H9 (cell line): ENCODE results near the gene EEF1AKMT3. TPM values are rescaled to one million over a fixed set of nuclear protein-coding genes. Genes with fewer than 3 reads are reported as not detected.

Experiments used
- DNase-seq: peaks from one replicate; pipeline ENCODE4 v3.0.0-alpha.2; 2017
- H2AFZ ChIP-seq: one replicate; pipeline ENCODE4 v1.6.1; 2013; ENCODE audit warnings: mild to moderate bottlenecking, low read length, control low read depth, moderate library complexity
- H2AK5ac ChIP-seq: 2 replicates; pipeline ENCODE4 v1.6.1; 2013; ENCODE audit warnings: low read length, control low read depth, mixed read lengths; ENCODE audit not compliant: insufficient read length
- H2BK120ac ChIP-seq: one replicate; pipeline ENCODE4 v1.6.1; 2013; ENCODE audit warnings: low read depth, mild to moderate bottlenecking, low read length, control low read depth, inconsistent platforms; ENCODE audit not compliant: poor library complexity, severe bottlenecking
- H2BK12ac ChIP-seq: 2 replicates; pipeline ENCODE4 v1.6.1; 2013; ENCODE audit warnings: low read length, control low read depth, mixed read lengths, low read depth; ENCODE audit not compliant: insufficient read length
- H2BK15ac ChIP-seq: 2 replicates; pipeline ENCODE4 v1.6.1; 2013; ENCODE audit warnings: low read depth, low read length, control low read depth
- H2BK20ac ChIP-seq: one replicate; pipeline ENCODE4 v1.6.1; 2013; ENCODE audit warnings: low read depth, mild to moderate bottlenecking, low read length, control low read depth, inconsistent platforms; ENCODE audit not compliant: poor library complexity, severe bottlenecking
- H2BK5ac ChIP-seq: 2 replicates; pipeline ENCODE4 v1.6.1; 2013; ENCODE audit warnings: low read length, control low read depth, mixed read lengths; ENCODE audit not compliant: insufficient read length
- H3K14ac ChIP-seq: 2 replicates; pipeline ENCODE4 v1.6.1; 2013; ENCODE audit warnings: low read length, control low read depth; ENCODE audit not compliant: insufficient read depth
- H3K18ac ChIP-seq: 2 replicates; pipeline ENCODE4 v1.6.1; 2013; ENCODE audit warnings: low read depth, mild to moderate bottlenecking, mixed read lengths, low read length, control low read depth; ENCODE audit not compliant: insufficient read length
- H3K23ac ChIP-seq: 2 replicates; pipeline ENCODE4 v1.6.1; 2013; ENCODE audit warnings: low read length, control low read depth, mixed read lengths, low read depth; ENCODE audit not compliant: insufficient read length
- H3K23me2 ChIP-seq: 2 replicates; pipeline ENCODE4 v1.6.1; 2013; ENCODE audit warnings: low read depth, mild to moderate bottlenecking, mixed read lengths, low read length, control low read depth; ENCODE audit not compliant: insufficient read length, poor library complexity, severe bottlenecking
- H3K27ac ChIP-seq: 2 replicates; pipeline ENCODE4 v1.5.1; 2013; ENCODE audit warnings: low read length, control low read depth, mixed read lengths, low read depth; ENCODE audit not compliant: insufficient read length
- H3K27me3 ChIP-seq: 2 replicates; pipeline ENCODE4 v1.6.1; 2013; ENCODE audit warnings: low read length, control low read depth, inconsistent platforms; ENCODE audit not compliant: insufficient read depth
- H3K4ac ChIP-seq: 2 replicates; pipeline ENCODE4 v1.6.1; 2013; ENCODE audit warnings: low read depth, mild to moderate bottlenecking, control low read depth, inconsistent platforms, low read length, moderate library complexity
- H3K4me1 ChIP-seq: 2 replicates; pipeline ENCODE4 v1.6.1; 2013; ENCODE audit warnings: low read length, control low read depth, inconsistent platforms; ENCODE audit not compliant: insufficient read depth
- H3K4me2 ChIP-seq: 2 replicates; pipeline ENCODE4 v1.6.1; 2013; ENCODE audit warnings: low read length, control low read depth, mixed read lengths; ENCODE audit not compliant: insufficient read length, insufficient read depth
- H3K56ac ChIP-seq: 2 replicates; pipeline ENCODE4 v1.6.1; 2013; ENCODE audit warnings: low read depth, mild to moderate bottlenecking, mixed read lengths, low read length, control low read depth; ENCODE audit not compliant: insufficient read length
- H3K79me1 ChIP-seq: 2 replicates; pipeline ENCODE4 v1.6.1; 2013; ENCODE audit warnings: low read depth, mild to moderate bottlenecking, moderate library complexity, low read length, control low read depth, inconsistent platforms; ENCODE audit not compliant: insufficient read depth, poor library complexity, severe bottlenecking
- H3K79me2 ChIP-seq: 2 replicates; pipeline ENCODE4 v1.6.1; 2013; ENCODE audit warnings: low read length, control low read depth, inconsistent platforms; ENCODE audit not compliant: insufficient read depth
- H3K9ac ChIP-seq: 2 replicates; pipeline ENCODE4 v1.6.1; 2013; ENCODE audit warnings: low read length, control low read depth, mixed read lengths; ENCODE audit not compliant: insufficient read length; ENCODE audit errors: extremely low read depth
- H3K9me3 ChIP-seq: one replicate; pipeline ENCODE4 v1.6.1; 2013; ENCODE audit warnings: low read depth, low read length, inconsistent platforms; ENCODE audit not compliant: control insufficient read depth
- H3T11ph ChIP-seq: one replicate; pipeline ENCODE4 v1.6.1; 2013; ENCODE audit warnings: mild to moderate bottlenecking, low read length, control low read depth, inconsistent platforms
- H4K20me1 ChIP-seq: one replicate; pipeline ENCODE4 v1.6.1; 2013; ENCODE audit not compliant: control insufficient read depth, insufficient read length, insufficient read depth
- H4K5ac ChIP-seq: 2 replicates; pipeline ENCODE4 v1.6.1; 2013; ENCODE audit warnings: low read depth, mild to moderate bottlenecking, mixed read lengths, low read length, control low read depth; ENCODE audit not compliant: insufficient read length
- H4K8ac ChIP-seq: replicated peaks from 2 replicates; pipeline ENCODE4 v1.6.1; 2013; ENCODE audit warnings: low read length, control low read depth, mixed read lengths, low read depth; ENCODE audit not compliant: insufficient read length
- H4K91ac ChIP-seq: 2 replicates; pipeline ENCODE4 v1.6.1; 2013; ENCODE audit warnings: low read depth, mild to moderate bottlenecking, moderate library complexity, mixed read lengths, low read length, control low read depth; ENCODE audit not compliant: insufficient read length
- H3K27ac Mint-ChIP-seq, 3 experiments: 2 replicates in 2 of 3; 3 replicates in 1 of 3; pipeline ENCODE4 v1.8.0; 2020 to 2021; ENCODE audit warnings: mixed read lengths in 3 of 3, mild to moderate bottlenecking in 1 of 3, moderate library complexity in 1 of 3
- H3K27me3 Mint-ChIP-seq: 2 replicates; pipeline ENCODE4 v1.8.0; 2021; ENCODE audit warnings: low read depth, mild to moderate bottlenecking, moderate library complexity, mixed read lengths
- H3K36me3 Mint-ChIP-seq, 3 experiments: 2 replicates in 2 of 3; 3 replicates in 1 of 3; pipeline ENCODE4 v1.8.0; 2020 to 2021; ENCODE audit warnings: low read depth in 3 of 3, mixed read lengths in 3 of 3; ENCODE audit not compliant: insufficient read depth in 1 of 3
- H3K4me1 Mint-ChIP-seq, 2 experiments: 2 replicates each; pipeline ENCODE4 v1.8.0; 2020; ENCODE audit warnings: mixed read lengths in 2 of 2
- H3K4me3 Mint-ChIP-seq, 2 experiments: 2 replicates in 1 of 2; 3 replicates in 1 of 2; pipeline ENCODE4 v1.8.0; 2020 to 2021; ENCODE audit warnings: mild to moderate bottlenecking in 2 of 2, mixed read lengths in 2 of 2, moderate library complexity in 1 of 2
- H3K9me3 Mint-ChIP-seq, 2 experiments: 2 replicates in 1 of 2; 3 replicates in 1 of 2; pipeline ENCODE4 v1.8.0; 2020; ENCODE audit warnings: mild to moderate bottlenecking in 2 of 2, mixed read lengths in 2 of 2, moderate library complexity in 1 of 2
- CTCF ChIP-seq: fragments of 200-600 bp; sonication (generic); conservative IDR thresholded peaks from 3 replicates; pipeline ENCODE4 v1.8.0; 2021; ENCODE audit warnings: antibody characterized with exemption, mild to moderate bottlenecking
- WGBS: extraction: QIAGEN DNeasy Blood & Tissue Kit; methylation state at CpG from one replicate; pipeline ENCODE4 v1.1.7; 2013; ENCODE audit warnings: missing lambda C conversion rate, low lambda C conversion rate, mixed read lengths; ENCODE audit not compliant: insufficient read length; ENCODE audit errors: extremely low coverage; 5-methylcytosine and 5-hydroxymethylcytosine counted together
- total RNA-seq: library from RNA; stranded (reverse); gene quantifications from 2 replicates; pipeline ENCODE4 v1.2.1, GENCODE V29; 2021

Gene EEF1AKMT3
- total RNA-seq, 1 experiment from 2014 or later = 2.9 TPM

GRCh38 chr12:57815177-57816000 lies 43.0 kb downstream of the EEF1AKMT3 start:
- no peak overlapping the region for H2BK20ac ChIP-seq
- Mint-ChIP-seq H3K27me3 (no peaks in the 10 kb centered on the region), H3K27ac (no peak overlapping the region; a peak in 1 of 7 replicates), H3K4me1 (peaks cover 6 to 10% of the 10 kb centered on the region in 2 experiments), H3K36me3 (peaks cover 0 to 3% (median 0%) of the 10 kb centered on the region in 3 experiments; a peak in 2 of 7 replicates), H3K9me3 (no peaks in the 10 kb centered on the region), H3K4me3 (peak overlapping the region in 1 of 2 experiments; percentile 34; a peak in 2 of 5 replicates)
- H3K27me3 ChIP-seq = no peaks in the 10 kb centered on the region
- no peak overlapping the region for H2BK5ac ChIP-seq
- H3K79me1 ChIP-seq = no peaks in the 10 kb centered on the region
- no peak overlapping the region for H3K18ac ChIP-seq
- H4K20me1 ChIP-seq = no peaks in the 10 kb centered on the region
- no peaks in the 10 kb centered on the region for H3K4me1 ChIP-seq
- H2BK120ac ChIP-seq = no peak overlapping the region
- H3K4me2 ChIP-seq = no peak overlapping the region
- no CpG with 5 or more reads among the region's 13 CpGs for whole genome bisulfite sequencing
- H4K5ac ChIP-seq = no peak overlapping the region
- H3K56ac ChIP-seq = no peak overlapping the region
- H3K9me3 ChIP-seq = no peaks in the 10 kb centered on the region
- no peak overlapping the region for H2BK15ac ChIP-seq
- H3K23me2 ChIP-seq = no peaks in the 10 kb centered on the region
- H4K8ac ChIP-seq = no peak overlapping the region
- TF ChIP-seq CTCF = peak; percentile 53
- no peaks in the 10 kb centered on the region for H3K79me2 ChIP-seq
- no peak overlapping the region for H3T11ph ChIP-seq
- no peak overlapping the region for H3K9ac ChIP-seq
- H2AK5ac ChIP-seq = no peak overlapping the region
- H2AFZ ChIP-seq = no peak overlapping the region
- H2BK12ac ChIP-seq = no peak overlapping the region
- H3K4ac ChIP-seq = no peak overlapping the region
- no peak overlapping the region for H3K14ac ChIP-seq
- no peak overlapping the region for H3K23ac ChIP-seq
- DNase-seq = peak; percentile 89
- H4K91ac ChIP-seq = no peak overlapping the region
- H3K27ac ChIP-seq = no peak overlapping the region
